Activated gamma-delta T cell treated with anti-CD3 and anti-CD28 coated beads, Interleukin-2, amount 50 U/mL, for 16 hours (primary cell): ENCODE data around the gene MPIG6B.
A peak's percentile ranks its signal among the peaks of the same experiment; 100 is the strongest.
"Not testable (repeated sequence)": the region's sequence is repeated elsewhere in the genome, so short reads cannot be mapped to it uniquely, and the experiment has no call there.

Experiments used
- DNase-seq: peaks from one replicate; pipeline ENCODE4 v3.0.0-alpha.2; 2020; ENCODE audit warnings: low read depth

MPIG6B gene

DNA sequence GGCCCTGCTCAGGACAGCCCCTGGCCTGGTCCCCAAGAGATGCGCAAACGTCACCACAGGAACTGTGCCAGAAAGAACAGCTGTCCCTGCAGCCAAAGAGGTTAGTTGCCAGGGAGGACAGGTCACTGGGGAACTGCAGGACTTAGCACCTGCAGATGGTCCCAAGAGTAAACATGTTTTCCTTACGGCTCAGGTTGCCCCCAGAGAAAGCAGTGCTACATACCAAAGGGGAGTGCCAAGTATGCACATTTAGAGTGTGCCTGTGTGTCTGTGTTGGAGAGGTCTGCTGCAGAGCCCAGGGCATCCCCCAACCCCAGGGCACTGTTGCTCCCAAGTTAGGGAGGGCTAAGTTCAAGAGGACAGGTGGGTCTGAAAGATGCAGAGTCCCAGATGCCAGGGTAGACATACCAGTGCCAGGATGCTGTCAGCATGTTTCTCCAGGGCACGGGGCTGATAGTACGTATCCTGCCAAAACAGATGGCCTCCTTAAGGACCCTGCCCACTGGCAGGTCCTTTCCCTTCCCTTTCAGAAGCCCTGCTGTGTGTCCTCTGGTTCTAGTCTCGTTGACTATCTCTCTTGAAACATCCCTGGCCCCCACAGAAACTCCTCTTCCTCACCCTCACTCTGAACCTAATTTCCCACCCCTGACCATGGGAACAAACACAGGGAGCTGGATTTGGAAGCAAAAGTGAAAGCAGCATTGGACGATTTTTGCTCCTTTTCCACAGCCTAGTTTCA is 21.3 kb upstream of the MPIG6B start:
- DNase-seq: no peak

DNA sequence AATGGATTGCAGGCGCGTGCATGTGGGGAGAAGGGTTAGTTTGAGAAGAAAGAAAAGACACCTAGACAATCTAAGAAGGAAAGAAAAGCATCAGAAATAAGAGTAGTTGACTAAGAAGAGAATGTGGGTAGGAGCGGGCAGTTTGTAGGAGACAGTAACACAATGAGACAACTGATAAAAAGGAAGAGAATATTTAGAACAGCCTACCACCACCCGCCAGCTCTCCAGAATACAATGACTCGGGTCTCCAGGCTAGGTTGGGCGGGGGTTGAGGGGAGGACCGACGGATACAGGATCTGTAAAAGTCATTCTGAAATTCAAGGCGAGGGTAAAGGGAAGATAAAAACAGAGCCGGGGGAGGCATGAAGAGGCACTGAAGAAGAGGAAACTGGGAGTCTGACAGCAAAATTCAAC is 20.8 kb upstream of the MPIG6B start:
- no peak for DNase-seq

DNA sequence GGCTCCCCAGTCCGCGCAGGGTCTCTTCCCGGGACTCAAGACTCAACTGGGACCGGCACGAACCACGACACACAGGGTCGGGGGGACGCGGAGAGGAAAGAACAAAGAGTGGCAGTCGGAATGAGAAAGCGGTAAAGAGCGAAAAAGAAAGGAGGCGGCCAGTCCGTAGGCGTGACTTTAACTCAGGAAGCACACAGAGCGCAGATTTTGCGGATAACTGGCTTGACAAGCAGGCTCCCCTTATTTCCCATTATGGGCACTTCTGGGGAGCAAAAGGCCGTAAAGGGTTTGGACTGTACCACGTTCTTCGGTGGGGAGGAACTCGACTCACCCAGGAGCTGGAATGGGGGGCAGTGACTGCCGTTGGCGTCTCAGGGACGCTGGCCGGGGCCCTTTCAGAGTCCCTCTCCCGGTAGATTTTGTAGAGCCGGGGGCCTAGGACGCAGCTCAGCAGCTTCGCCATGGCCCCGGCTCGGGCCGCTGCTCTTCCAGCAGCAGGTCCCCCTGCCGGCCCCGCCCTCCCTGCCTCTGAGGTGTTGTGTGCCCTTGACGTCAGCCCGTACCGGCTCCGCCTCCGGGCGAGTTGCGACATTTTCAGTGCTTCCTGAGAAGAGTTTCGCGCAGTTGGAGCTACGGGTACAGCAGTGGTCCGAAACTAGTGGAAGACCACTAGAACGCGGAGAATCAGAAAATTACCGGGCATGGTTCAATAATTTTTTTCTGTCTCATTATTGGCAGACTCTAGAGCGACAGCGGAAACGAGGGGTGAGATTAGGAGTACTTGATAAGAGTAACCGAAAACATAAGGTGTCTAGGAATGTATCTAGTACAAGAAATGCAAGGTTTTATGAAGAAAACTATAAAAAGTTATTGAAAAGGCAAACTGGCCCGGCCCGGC is 20.1 kb upstream of the MPIG6B start, which contains the start of gene ABHD16A:
ABHD16A (minus strand) TSS at position 506 of the 898 bp plus-strand sequence; CDS start at position 463, 43 bp downstream.
- DNase-seq: peak; percentile 95

DNA sequence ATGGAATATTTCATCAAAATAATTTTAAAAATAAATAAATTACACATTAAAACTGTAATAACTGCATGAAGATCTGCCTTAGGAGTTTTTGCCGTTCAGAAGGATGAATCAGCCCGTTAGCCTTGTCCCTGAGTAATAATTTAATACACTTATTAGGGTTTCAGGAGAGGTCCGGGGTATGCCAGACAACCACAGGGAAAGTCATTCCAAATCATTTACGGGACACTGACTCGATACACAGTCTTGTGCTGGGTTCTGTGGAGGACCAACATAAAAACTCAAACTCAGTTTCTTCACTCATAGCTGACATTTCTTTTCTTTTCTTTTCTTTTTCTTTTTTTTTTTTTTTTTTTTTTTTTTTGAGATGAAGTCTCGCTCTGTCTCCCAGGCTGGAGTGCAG is 17.2 kb upstream of the MPIG6B start:
- no peak for DNase-seq

DNA sequence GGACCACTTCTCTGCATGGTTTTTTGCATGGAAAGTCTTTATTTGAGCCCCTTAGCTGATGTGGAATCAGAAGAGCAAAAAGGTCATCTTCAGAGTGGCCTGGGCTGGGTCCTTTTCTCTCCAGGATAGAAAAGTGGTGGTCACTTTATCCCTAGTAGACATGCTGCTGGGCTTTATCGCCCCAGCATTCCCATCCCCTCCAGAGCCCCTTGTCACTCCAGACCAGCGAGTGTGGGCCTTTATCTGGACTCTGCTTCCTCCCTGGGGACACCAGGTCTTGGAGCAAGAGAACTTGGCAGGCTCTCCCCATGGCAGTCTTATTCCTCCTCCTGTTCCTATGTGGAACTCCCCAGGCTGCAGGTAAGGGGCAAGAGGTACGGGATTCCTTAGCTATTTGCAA is 16.6 kb upstream of the MPIG6B start, which contains the start of gene LY6G6F:
LY6G6F (plus strand) TSS at position 268 of the 400 bp plus-strand sequence; CDS start at position 309, 41 bp downstream.
- no peak for DNase-seq

DNA sequence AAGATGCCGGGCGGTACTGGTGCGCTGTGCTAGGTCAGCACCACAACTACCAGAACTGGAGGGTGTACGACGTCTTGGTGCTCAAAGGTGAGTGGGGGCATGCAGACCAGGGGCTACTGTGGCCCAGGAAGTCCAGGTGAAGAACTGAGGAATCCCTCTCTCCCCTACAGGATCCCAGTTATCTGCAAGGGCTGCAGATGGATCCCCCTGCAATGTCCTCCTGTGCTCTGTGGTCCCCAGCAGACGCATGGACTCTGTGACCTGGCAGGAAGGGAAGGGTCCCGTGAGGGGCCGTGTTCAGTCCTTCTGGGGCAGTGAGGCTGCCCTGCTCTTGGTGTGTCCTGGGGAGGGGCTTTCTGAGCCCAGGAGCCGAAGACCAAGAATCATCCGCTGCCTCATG is 15.5 kb upstream of the MPIG6B start:
- DNase-seq: no peak

DNA sequence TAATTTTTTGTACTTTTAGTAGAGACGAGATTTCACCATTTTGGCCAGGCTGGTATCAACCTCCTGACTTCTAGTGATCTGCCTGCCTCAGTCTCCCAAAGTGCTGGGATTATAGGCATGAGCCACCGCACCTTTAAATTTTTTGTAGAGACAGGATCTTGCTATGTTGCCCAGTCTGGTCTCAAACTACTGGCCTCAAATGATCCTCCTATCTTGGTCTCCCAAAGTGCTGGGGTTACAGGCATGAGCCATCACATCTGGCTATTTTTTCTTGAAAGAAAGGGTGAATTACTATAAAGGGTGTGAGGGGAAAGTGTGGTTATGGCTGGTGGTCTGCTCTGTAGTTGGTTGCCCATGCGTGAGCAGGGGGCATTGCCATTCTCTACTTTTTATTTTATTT is 14.9 kb upstream of the MPIG6B start:
- DNase-seq: no peak

DNA sequence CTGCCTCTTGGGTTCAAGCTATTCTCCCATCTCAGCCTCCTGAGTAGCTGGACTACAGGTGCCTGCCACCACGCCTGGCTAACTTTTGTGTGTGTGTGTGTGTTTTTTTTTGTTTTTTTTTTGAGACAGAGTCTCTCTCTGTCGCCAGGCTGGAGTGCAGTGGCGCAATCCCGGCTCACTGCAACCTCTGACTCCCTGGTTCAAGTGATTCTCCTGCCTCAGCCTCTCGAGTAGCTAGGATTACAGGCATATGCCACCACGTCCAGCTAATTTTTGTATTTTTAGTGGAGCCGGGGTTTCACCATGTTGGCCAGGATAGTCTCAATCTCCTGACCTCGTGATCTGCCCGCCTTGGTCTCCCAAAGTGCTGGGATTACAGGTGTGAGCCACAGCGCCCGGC is 14.0 kb upstream of the MPIG6B start:
- not testable (repeated sequence) for DNase-seq

DNA sequence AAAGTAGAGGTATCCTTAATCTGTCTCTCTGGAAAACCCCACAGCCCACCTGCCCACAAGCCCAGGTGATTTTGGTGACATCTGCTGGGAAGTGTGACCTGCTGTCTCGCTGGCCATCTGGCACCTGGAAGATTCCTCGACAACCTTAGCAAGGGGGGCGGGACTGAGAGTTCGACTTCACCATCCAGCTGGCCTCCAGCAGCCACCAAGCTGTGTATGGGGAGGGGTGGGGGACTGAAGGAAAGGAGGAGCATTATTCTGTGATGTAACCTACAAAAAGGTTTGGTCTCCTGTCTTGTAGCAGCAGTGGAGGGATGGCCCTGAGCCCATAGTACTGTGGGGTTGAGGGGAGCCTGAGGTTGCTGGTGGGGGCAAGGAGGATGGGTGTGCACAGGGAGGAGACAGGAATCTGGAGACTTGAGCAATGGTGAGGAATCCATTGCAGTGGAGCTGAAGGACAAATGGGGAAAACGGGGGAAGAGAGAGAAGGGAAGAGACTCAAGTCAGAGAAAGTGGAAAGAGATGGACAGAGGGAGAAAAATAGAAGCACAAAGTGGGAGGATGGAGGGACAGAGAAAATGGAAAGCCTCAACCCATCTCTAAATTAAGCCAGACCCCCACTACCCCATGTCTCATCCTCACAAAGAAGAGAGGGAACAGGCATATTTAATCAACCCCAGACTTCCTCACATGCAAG is 12.5 kb upstream of the MPIG6B start:
- DNase-seq: no peak

DNA sequence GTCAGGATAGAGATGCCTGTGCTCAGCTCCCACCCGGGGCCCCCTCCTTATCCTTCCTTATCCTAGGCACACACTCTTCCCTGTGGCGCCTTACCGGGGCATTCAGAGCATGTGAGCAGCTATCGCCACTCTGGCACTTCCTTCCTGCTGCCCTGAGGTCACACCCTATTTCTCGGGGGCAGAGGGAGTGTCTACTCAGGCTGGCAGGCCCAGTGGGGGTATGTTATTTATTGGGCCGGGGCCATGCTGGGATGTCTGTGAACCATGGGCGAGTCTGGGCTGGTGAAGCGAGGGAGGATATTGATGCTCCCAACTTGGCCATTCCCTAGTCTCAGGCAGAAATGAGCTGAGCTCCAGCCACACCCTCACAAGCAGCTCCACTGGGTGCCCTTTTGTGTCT is 11.9 kb upstream of the MPIG6B start:
- no peak for DNase-seq

DNA sequence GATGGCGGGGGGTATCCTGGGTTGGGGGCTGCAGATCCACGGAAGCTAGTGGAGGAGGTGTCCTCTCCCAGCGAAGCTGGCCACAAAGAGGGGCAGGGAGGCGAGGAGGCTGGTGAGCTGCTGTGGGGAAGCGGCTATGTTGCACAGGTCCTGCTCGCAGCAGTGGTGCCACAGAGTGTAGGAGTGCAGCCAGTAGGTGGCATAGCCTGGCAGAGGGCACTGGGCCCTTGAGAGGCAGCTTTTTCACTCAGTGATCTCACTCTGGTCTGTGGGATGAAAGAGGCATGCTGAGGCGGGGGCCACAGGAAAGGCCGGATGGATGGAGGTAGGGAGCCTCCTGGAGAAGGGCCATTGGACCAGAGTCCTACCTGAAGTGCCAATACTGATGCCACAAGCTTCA is 10.9 kb upstream of the MPIG6B start:
- DNase-seq: no peak

DNA sequence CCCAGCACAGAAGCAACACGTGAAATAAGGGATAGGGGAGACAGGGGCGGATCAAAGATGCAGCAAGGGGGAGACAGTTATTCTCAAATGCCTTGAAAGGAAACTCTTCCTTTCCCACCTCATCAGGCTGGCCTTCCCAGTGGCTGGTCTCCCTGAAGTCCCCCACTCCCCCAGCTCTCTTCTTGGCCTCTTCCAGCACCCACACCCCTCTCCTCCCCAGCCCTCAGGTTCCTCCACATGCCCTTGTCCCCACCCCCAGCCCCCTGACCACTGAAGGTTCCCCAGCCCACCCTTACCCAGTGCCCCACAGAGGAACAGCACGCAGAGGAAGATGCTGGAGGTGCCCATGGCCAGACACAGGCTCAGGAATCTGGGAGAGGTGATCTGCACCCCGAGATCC is 9.7 kb upstream of the MPIG6B start:
- DNase-seq: no peak

DNA sequence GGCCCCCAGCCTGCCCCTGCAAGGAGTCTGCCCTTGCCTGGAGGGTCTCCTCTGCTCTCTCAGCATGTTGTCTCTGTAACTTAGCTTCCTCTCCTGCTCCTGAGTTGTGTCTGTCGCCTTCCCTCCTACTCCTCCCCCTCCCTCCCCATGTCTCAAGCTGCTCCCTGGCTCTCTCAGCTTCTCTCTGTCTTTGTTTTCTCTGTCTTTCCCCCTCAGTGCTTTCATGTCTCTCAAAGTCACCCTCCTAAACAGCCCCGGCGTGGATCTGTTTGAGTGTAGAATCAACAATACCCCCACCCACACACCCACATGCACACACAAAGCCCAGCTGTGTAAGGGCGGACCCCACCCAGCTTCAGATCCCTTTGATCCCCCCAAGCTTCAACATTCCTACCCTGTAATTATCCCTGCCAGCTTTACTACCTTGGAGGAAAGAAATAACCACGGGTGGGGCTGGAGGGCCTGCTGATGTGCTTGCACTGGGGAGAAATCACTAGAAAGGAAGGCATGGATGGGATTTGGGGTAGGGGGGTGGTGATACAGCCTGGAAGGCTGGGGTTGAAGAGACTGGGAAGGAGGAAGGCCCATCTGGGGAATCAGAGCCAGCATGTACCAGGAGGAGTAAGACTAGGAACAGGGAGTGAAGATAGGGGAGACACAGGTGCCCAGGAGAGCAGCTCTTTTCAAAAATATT is 9.0 kb upstream of the MPIG6B start:
- DNase-seq: no peak

DNA sequence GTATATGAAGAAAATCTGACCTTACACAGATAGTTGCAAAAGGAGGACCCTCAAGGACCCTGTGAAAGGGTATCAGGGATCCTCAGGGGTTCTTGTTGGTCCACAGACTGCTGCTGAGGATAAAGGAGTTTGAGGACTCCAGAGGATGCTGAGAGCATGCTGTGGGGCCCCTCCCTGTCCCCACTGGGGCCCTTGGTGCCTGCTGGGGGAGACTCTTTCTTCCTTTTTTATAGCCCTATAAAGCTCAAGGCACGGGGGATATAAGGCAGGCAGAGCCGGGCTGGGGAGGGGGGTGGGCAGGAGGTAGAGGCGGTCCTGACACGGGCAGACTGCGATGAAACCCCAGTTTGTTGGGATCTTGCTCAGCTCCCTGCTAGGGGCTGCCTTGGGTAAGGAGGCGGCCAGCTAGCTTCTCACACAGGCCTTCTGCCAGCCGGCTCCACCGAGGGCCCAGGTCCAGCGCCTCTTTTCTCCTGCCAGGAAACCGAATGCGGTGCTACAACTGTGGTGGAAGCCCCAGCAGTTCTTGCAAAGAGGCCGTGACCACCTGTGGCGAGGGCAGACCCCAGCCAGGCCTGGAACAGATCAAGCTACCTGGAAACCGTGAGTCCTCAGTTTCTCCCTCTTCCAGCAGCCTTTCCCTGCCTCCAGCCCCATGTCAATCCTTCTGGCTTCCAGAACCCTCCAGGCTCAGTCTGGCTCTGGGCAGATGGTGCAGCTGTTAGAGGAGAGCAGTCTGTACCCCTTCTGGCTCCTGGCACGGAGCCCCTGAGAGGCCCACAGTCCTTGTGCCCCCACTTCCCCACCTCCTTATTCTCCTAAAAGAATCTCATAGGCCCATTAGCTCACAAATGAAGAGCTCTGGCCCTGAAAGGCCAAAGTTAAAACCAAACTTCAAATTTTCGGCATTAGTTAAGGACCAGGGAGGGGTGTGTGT is 7.9 kb upstream of the MPIG6B start, which contains the start of gene LY6G6D:
LY6G6D (plus strand) TSS at position 327 of the 937 bp plus-strand sequence; CDS start at position 335, 8 bp downstream.
- no peak for DNase-seq

DNA sequence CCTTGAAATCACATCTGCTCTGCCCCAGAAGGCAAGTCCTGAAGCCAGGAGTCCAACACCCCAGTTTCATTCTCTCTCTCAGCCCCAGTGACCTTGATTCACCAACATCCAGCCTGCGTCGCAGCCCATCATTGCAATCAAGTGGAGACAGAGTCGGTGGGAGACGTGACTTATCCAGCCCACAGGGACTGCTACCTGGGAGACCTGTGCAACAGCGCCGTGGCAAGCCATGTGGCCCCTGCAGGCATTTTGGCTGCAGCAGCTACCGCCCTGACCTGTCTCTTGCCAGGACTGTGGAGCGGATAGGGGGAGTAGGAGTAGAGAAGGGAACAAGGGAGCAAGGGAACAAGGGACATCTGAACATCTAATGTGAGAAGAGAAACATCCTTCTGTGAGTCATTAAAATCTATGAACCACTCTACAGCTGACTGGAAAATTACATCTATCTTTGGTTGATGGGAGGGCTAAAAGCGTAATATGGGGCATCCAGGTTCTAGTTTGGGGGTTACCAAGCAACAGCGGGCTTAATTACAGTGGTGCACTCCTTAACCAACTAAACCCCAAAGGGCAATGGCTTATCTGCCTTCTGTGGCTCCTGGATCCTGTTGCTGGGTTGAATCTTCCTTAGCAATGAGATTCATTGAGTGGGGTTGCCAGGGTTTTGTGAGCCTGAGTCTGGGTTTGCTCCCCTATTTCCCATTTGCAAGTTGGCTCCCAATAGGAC is 5.5 kb upstream of the MPIG6B start:
- no peak for DNase-seq

DNA sequence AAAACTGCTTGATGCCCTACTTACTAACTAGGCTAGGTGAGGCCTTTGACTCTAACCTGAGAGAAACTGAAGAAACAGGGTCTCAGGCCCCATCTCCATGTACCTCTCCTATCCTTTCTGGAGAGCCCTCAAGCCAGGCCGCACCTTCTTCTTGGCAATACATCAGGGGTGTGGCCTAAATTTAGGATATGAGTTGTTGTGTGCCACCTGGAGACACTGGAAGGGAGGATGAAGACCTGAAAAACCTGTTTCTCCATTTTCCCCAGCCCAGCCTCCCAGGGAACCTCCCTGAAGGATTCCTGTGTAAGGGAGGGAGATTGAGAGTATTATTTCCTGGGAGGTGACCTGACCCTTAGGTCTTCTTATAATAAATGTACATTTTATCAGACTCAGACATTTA is 4.9 kb upstream of the MPIG6B start:
- DNase-seq: no peak

DNA sequence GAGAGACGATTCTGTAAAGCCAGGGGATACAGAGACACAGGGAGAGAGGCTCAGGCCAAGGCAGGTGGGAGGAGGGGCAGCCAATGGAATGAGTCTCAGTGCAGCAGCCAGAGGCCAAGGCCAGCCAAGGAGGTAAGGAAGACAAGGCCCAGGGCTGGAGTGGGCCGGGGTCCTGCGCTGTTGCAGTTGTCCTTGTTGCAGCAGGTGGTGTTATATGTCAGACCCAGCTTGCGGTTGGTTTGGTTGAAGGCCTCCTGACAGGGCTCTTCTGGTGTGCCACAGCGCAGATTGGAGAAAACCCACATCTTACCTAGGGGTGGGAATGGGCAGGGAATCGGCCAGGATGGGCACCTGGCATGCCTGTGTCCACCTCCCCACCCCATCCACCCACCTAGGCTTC is 4.2 kb upstream of the MPIG6B start:
- DNase-seq: no peak

DNA sequence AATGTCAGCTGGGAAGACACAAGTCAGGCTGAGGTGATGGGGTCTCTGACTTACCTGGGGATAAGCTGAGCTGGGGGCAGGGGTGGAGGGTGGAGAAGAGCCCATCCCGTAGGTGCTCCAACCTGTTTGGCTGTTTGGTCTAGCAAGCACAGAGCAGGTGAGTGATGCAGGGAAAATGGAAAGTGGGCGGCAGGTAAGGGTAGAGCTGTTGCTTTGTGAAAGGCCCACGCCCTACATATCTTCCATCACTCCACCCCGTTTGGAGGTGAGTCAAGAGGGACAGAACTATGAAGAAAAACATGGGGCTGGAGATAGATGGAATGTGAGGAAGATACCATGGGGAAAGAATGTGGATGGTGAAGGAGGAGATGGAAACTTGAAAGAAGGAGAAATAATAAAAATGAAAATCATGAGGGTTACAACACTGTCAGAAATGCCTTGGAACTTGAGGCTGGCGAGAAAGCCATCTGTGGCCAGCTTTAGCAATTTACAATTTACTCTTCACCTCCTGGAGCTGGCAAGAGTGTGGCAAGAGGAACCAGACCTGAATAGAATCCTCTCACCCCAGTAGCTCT is 2.9 kb upstream of the MPIG6B start:
- no peak for DNase-seq

DNA sequence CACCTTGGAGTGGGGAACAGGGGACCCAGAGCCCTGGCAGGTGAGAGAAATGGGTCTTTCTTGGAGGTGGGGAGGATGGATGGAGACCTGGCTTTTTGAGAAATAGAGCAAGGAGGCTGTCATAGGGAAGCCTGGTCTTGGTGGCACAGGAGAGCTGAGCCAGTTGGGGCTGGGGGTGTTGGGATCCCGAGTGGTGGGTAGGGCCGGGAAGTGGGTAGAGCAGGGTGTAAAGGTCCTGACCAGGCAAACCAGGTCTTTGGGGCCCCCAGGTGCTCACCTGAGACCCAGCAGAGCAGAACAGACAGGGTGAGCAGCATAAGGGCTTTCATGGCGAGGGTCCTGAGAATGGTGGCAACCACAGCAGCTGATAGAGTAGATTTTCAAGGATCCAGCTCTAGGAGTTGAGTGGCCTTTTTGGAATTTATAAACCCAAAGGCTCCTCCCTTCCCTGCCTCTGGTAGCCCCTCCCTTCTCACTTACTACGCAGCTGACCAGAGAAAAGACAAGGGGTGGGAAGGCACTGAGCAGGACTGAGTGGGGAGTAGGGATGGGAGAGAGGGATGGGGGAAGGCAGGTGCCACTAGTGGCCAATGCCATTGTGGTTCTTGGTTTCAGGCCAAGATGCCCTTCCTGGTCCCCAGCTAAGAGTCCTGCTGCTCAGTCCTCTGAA is 1.7 kb upstream of the MPIG6B start, which contains the start of gene LY6G6C:
LY6G6C (minus strand) TSS at position 396 of the 670 bp plus-strand sequence; CDS start at position 329, 67 bp downstream.
- DNase-seq: no peak
